ENCODE measurements around the gene HELZ. TPM values are rescaled to one million over a fixed set of nuclear protein-coding genes. Genes with fewer than 3 reads are reported as not detected.

HELZ gene
- total RNA-seq, 1 donor from 2014 or later: 72.5 TPM

DNA sequence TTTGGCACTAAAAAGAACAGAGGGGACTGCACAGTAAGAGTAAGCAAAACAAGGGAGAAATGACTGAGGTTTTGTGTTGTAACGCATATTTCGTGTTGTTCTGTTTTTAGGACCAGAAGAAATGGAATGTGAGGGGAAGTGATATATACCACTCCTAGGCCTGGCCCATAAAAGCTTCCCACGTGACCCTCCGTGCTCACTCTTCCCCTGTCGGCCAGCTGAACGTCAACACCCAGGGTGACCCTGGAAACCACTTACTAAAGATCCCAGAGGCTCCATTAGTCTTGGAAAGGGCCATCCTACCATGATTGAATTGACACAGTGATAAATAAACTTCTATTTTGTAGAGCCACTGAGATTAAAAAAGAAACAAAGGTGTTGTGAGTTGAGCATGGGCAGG is 79.8 kb downstream of the HELZ start:
- Histone ChIP-seq H3K4me1 (peaks cover 19% of the 10 kb centered on the region), H3K27ac (peak overlapping the region; percentile 32), H3K27me3 (no peaks in the 10 kb centered on the region), H3K9me3 (no peaks in the 10 kb centered on the region), H3K4me3 (no peak overlapping the region), H3K36me3 (peaks cover 68% of the 10 kb centered on the region)
- DNase-seq: no peak
- peak; percentile 95 for ATAC-seq
- intact Hi-C loops (cut with DNase I): no loop called here
- TF ChIP-seq, protein P1, sequence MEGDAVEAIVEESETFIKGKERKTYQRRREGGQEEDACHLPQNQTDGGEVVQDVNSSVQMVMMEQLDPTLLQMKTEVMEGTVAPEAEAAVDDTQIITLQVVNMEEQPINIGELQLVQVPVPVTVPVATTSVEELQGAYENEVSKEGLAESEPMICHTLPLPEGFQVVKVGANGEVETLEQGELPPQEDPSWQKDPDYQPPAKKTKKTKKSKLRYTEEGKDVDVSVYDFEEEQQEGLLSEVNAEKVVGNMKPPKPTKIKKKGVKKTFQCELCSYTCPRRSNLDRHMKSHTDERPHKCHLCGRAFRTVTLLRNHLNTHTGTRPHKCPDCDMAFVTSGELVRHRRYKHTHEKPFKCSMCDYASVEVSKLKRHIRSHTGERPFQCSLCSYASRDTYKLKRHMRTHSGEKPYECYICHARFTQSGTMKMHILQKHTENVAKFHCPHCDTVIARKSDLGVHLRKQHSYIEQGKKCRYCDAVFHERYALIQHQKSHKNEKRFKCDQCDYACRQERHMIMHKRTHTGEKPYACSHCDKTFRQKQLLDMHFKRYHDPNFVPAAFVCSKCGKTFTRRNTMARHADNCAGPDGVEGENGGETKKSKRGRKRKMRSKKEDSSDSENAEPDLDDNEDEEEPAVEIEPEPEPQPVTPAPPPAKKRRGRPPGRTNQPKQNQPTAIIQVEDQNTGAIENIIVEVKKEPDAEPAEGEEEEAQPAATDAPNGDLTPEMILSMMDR (IDR thresholded peaks at IDR 0.05): peak; percentile 18

GRCh38 chr17:67164302-67164701 is 80.7 kb downstream of the HELZ start:
- peaks cover 19% of the 10 kb centered on the region for H3K4me1 ChIP-seq
- peaks cover 77% of the 10 kb centered on the region for H3K36me3 ChIP-seq
- H3K27me3 ChIP-seq: no peaks in the 10 kb centered on the region
- H3K9me3 ChIP-seq: no peaks in the 10 kb centered on the region
- ATAC-seq: peak; percentile 66
- TF ChIP-seq, protein P1 (IDR thresholded peaks at IDR 0.05): no peak
- DNase-seq: no peak
- peak overlapping the region; percentile 32 for H3K27ac ChIP-seq
- intact Hi-C loops (cut with DNase I): no loop called here
- H3K4me3 ChIP-seq: no peak overlapping the region

DNA sequence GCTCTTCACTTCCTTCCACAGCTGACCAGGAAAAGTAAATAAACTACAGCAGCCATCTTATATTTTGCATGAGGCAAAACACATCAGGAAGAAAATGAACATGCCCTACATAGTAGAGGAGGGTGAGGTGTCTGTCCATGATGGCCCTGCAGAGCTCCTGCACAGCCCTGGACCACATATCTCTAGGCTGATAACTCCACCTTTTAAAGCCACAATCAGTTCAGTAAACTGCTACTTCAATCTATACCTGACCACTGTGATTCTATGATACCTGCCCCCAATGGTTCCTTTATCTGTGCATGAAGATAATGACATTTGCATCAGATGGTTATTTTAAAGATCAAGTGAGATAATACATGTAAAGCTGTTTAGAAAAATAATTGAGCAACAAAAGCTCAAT is 82.2 kb downstream of the HELZ start:
- no peaks in the 10 kb centered on the region for H3K27me3 ChIP-seq
- H3K4me3 ChIP-seq: no peak overlapping the region
- H3K4me1 ChIP-seq: peaks cover 19% of the 10 kb centered on the region
- TF ChIP-seq, protein P1 (IDR thresholded peaks at IDR 0.05): no peak
- ATAC-seq: no peak
- intact Hi-C loops (cut with DNase I): no loop called here
- no peaks in the 10 kb centered on the region for H3K9me3 ChIP-seq
- H3K27ac ChIP-seq: no peak overlapping the region
- H3K36me3 ChIP-seq: peaks cover 73% of the 10 kb centered on the region
- DNase-seq: no peak

DNA sequence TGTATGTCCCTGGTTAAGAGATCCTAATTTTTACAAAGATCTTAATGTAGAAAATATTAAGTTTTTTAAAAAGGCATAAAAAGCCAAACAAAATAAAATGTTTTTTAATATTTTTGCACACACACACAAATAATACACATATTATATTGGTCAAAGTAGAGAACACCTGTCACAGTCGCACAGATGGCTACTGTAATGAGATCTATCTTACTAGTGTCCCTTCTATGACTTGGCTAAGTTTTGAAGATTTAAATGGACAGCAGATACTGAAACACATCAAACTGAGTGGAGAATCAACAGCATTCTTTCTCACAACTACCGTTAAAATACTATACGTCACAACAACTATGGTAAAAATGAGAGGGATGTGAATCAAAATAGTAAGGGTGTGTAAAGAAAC is 83.4 kb downstream of the HELZ start:
- Histone ChIP-seq H3K9me3 (no peaks in the 10 kb centered on the region), H3K36me3 (peaks cover 61% of the 10 kb centered on the region), H3K27ac (no peak overlapping the region), H3K4me3 (no peak overlapping the region), H3K27me3 (no peaks in the 10 kb centered on the region), H3K4me1 (peaks cover 19% of the 10 kb centered on the region)
- intact Hi-C loops (cut with DNase I): no loop called here
- TF ChIP-seq, protein P1 (IDR thresholded peaks at IDR 0.05): no peak
- no peak for DNase-seq
- ATAC-seq: no peak

GRCh38 chr17:67160791-67161190 is 84.2 kb downstream of the HELZ start:
- Histone ChIP-seq H3K27ac (no peak overlapping the region), H3K27me3 (no peaks in the 10 kb centered on the region), H3K9me3 (no peaks in the 10 kb centered on the region), H3K4me1 (peaks cover 13% of the 10 kb centered on the region), H3K36me3 (peaks cover 53% of the 10 kb centered on the region), H3K4me3 (no peak overlapping the region)
- DNase-seq: no peak
- TF ChIP-seq, protein P1 (IDR thresholded peaks at IDR 0.05): no peak
- no peak for ATAC-seq
- intact Hi-C loops (cut with DNase I): no loop called here

All from upper lobe of right lung (tissue), 1 donor.